GM18909 (cell line): Measurements from ENCODE around the gene HOMER2.
"Not testable (repeated sequence)": the region's sequence is repeated elsewhere in the genome, so short reads cannot be mapped to it uniquely, and the experiment has no call there.

Experiments used
- ATAC-seq: cut with Tn5 transposase; IDR thresholded peaks from one replicate; pipeline ENCODE4 v1.9.1; 2021; ENCODE audit warnings: mild to moderate bottlenecking; ENCODE audit not compliant: unreplicated experiment, poor library complexity

Gene HOMER2

GRCh38 chr15:82952158-82953081 is at the start of gene HOMER2:
HOMER2 (minus strand) TSS chr15:82952720; CDS start chr15:82952535, 185 bp downstream.
- ATAC-seq, result no peak

- ATAC-seq, result not testable (repeated sequence)
Observed at GRCh38 chr15:83000672-83001031, 48.1 kb upstream of the HOMER2 start.

- peak; percentile 77 for ATAC-seq
Observed at GRCh38 chr15:82999905-83000671, 47.6 kb upstream of the HOMER2 start.

DNA sequence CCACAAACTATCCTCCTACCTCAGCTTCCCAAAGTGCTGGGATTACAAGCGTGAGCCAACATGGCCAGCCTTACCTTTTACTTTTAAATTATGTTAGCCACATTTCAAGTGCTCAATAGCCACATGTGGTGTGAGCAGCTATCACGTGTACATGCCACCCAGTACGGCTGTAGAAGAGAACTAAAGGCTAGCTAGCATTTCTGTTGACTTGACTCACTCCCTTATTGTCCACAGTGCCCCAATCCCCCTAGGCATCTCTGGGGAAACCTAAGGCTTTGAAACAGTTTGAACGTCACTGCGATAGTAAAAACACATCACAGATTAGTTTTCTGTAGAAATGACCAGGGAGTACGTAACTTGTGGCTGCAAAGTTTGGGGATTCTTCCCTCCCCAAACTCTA is 46.9 kb upstream of the HOMER2 start:
- no peak for ATAC-seq

GRCh38 chr15:82995938-82996337 is 43.4 kb upstream of the HOMER2 start:
- ATAC-seq, result no peak

GRCh38 chr15:82995076-82995475 is 42.6 kb upstream of the HOMER2 start:
- ATAC-seq, result no peak

- no peak for ATAC-seq
Observed at GRCh38 chr15:82993144-82993543, 40.6 kb upstream of the HOMER2 start.

- ATAC-seq, result no peak
Observed at GRCh38 chr15:82992436-82992998, 40.0 kb upstream of the HOMER2 start.

GRCh38 chr15:82986442-82986780 is 33.9 kb upstream of the HOMER2 start:
- peak; percentile 35 for ATAC-seq

DNA sequence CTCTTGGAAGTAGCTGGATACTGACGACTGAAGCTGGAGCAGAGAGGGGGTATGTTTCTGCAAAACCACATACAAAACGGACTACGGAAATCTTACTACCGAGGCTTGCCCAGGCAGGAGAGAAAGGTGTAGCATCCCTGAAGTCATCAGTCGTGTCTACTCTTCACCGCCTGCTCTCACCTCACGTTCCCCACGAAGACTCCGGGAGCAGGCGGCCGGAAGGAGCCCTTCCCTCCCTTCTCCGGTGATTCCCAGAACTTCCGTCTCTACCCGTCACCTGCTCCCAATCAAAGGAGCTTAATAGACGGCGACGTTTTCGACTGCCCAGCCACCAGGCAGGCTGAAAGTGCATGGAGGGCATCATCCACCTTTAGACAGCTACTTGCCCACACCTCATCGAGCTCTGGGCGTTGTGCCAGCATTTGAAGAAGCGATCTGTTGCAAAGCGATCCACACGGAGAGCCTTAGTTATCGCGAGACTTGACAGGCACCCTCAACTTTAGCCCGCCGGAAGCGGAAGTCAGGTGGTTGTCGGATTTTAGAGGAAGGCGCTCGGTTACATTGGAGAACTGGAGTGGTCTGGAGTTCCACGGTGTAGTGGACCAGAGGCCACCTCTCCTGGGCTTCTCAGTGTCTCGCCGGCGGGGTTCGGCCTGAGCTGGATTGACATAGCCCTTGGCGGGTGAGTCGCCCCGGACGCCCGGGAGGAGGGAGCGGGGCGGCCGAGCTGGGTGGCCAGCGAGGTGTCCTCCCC is 33.3 kb upstream of the HOMER2 start, which contains the start of gene RAMAC:
TSS of gene RAMAC (plus strand) at position 523 of the 754 bp plus-strand sequence. CDS start 2,809 bp downstream, outside the sequence.
- peak; percentile 95 for ATAC-seq

GRCh38 chr15:82980981-82981380 is 28.5 kb upstream of the HOMER2 start:
- no peak for ATAC-seq

DNA sequence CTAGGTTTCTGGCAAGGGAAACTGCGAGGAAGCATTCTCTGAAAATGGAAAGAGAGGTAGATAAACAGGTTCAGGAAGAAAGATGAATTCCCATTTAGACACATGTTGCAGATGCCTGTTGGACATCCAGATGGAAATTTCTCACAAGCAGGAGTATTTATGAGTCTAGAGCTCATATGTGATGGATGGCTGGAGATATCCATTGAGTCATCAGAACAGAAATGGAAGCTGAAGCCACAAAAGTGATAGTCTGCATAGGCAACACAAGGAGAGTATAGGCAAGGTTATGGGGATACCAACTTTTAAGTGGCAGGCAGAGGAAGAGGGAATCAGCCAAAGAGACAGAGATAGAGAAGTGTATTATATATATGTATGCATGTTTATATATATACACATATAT is 27.2 kb upstream of the HOMER2 start:
- no peak for ATAC-seq

GRCh38 chr15:82978438-82978837 is 25.9 kb upstream of the HOMER2 start:
- no peak for ATAC-seq

GRCh38 chr15:82977076-82977475 is 24.6 kb upstream of the HOMER2 start:
- no peak for ATAC-seq

- no peak for ATAC-seq
Observed at GRCh38 chr15:82972990-82973389, 20.5 kb upstream of the HOMER2 start.

DNA sequence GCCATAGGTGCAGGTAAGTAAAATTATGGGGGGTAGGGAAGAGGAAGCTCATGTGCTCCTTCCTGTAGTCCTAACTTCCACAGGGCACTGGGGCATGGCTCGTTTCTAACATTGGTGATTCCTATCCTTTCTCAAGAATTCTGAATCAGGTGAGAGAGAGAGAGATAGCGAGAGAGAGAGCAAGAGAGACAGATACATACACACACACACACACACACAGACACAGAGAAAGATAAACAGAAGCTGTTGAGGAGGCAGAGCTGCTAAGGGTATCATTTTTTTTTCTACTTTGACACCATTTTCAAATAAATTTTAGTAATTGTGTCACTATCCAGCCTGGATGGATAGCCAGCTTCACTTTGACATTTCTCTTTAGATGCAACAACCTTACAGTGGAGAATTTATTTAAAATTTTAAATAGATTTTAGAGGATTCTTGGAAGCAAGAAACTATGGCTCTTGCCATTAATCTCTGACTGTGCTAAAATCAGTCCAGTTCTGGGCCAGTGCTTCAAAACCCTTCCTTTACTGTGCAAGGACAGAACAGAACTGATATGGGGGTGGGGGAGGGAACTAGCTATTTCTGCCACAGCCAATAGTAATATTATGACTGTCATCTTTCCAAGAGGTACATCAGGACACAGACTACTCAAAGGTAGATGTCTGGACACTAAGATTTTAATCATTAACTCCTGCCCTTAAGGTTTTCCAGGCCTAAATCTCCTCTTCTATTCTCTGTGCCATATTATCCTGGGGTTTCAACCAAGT is 18.9 kb upstream of the HOMER2 start:
- ATAC-seq, result no peak

GRCh38 chr15:82970696-82971095 is 18.2 kb upstream of the HOMER2 start:
- ATAC-seq, result no peak

DNA sequence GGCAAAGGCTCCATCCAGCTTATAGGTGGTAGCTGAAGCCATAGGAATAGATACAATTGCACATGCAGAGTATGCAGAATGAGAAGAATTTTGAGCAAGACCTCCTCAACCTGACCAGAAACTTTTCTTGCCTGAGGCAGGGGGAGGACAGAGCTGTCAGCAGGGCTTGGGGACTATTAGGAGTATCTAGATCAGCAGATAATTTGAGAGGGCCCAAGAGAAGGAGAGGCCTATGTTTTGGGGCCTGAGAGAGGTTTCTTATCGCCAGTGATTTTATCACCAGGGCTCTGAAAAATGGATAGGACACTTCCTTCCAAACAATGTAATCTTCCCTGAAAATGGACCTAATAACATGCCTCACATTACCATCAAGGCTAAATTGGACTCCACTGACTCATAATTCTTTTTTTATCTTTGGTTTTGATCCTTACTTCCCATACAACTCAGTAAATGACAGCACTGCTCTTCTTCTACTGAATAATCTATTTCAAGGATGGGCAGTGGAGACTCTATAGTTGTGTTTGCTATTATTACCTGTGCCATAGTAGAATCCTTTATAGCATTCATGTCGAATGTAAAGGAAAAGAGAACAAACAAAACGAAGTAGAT is 17.7 kb upstream of the HOMER2 start:
- no peak for ATAC-seq

GRCh38 chr15:82969353-82969752 is 16.8 kb upstream of the HOMER2 start:
- no peak for ATAC-seq
